ENCODE data around the gene EEPD1. TPM values are rescaled to one million over a fixed set of nuclear protein-coding genes. Genes with fewer than 3 reads are reported as not detected.

The EEPD1 gene
- polyA plus RNA-seq, 1 donor from 2014 or later: 1.9 TPM

DNA sequence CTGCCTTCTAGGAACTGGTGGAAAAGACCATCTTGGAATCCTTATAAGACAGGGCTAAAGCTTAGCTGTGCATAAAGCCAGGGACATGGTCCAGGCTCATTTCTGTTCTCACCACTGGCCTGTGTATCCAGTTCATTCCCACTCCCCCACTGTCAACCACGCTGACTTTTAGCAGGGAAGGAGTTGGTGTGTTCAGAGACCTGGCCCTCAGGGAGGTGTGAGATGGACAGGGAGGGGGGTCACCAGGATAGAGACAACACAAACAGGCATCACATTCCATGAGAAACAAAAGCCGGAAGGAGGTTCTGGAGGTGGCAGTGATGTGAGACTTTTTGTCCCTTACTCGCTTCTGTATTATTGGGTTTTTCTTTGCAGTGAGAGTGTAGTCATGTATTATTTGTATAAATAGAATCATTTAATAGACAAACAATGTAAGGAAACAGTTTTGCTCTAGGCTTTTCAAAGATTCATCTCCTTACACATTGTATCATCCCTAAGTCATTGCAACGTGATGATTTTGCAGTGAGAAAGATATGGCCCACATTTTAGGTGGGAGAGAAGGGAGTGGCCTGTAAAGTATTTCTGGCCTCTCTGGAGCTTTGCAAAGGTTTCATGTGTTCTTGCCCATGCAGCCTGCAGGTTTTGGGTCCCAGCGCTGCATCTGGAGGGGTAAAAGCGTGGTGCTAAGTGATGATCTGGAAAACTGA lies 52.0 kb downstream of the EEPD1 start:
- no peaks in the 10 kb centered on the region for H3K36me3 Mint-ChIP-seq
- peaks cover 2% of the 10 kb centered on the region for H3K27me3 Mint-ChIP-seq
- H3K27ac Mint-ChIP-seq: peak overlapping the region in 1 of 3 donors; percentile 27
- H3K4me1 Mint-ChIP-seq: peaks cover 0 to 1% (median 0%) of the 10 kb centered on the region in 3 donors
- no peak overlapping the region for H3K4me3 Mint-ChIP-seq
- H3K9me3 Mint-ChIP-seq: no peaks in the 10 kb centered on the region

DNA sequence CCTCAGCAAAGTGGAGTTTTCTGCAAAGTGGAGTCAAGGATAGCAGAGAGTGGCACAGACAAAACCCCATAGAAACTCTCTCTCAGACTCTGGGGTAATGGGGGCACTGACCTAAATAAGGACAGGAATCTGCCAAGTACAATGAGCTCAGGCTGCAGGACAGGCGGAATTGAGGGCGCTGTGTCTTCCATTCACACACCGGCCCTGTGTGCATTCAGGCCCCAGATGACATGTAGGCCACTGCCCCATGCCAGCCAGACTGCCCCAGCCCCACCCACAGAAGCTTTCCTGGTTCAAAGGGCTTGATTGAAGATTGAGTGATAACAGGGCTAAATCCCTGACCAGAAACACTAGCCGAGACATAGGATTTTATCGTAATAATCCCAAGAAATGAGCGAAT lies 52.7 kb downstream of the EEPD1 start:
- no peaks in the 10 kb centered on the region for H3K9me3 Mint-ChIP-seq
- H3K27ac Mint-ChIP-seq: peak overlapping the region in 1 of 3 donors; percentile 27
- peaks cover 5% of the 10 kb centered on the region for H3K27me3 Mint-ChIP-seq
- no peaks in the 10 kb centered on the region for H3K36me3 Mint-ChIP-seq
- H3K4me3 Mint-ChIP-seq: no peak overlapping the region
- peaks cover 0 to 4% (median 1%) of the 10 kb centered on the region in 3 donors for H3K4me1 Mint-ChIP-seq

DNA sequence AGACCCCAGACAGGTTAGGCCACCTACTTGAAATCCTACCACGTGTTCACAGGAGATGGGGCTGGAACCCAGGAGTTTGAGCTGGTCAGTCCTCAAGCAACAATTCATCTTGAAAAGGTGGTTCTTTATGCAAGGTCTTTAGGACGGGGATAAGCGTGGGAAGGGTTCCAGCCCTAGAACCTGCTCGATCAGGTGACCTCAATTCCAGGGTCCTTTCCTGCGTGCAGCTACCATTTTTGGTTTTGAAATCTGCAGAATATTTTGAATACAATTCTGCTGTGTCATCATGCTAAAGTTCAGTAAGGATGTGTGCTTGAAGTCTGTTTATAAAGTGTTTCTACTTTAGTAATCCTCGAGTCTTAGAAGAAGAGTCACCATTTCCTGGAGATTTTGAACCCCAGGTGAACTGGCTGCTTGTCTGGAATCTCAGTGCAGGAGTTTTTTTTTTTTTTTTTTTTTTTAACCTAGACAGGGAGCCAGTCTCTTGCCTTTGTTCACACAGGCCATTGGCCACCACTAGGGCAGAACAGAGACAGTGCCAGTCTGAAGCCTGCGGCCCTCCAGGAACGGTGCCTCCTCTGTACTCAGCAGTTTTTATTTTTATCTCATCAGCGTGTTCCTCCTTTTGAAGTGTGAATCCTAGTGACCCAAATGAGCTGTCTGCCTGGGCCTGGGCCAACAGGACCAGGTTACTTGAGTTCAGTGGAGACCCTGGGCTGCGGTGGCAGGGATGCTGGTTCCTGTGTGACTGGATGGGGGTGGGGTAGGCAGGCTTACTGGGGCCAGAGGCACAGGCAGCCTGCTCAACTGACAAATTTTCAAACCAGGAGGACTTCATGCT lies 54.6 kb downstream of the EEPD1 start:
- Mint-ChIP-seq H3K4me1 (peaks cover 0 to 4% (median 0%) of the 10 kb centered on the region in 3 donors), H3K36me3 (no peaks in the 10 kb centered on the region), H3K27me3 (peaks cover 5% of the 10 kb centered on the region), H3K4me3 (no peak overlapping the region), H3K27ac (peak overlapping the region in 1 of 3 donors; percentile 23), H3K9me3 (no peaks in the 10 kb centered on the region)

DNA sequence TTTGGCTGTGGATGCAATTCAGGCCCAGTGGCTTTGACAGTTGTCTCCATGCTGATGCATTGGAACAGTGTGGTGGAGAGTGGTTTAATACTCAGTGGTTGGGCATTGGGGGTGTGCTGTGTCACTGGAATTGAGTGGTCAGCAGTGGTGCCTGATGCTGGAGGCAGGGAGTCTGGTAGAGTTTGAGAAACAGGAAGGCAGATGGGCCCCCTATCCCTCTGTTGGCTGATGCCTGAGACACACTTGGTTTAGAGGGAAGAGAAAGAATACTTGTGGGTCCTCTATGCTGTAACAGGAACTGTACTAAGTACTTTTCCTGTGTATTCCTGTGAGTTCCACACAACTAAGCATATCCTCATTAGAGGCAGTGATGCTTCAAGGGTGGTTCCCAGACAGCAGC lies 55.4 kb downstream of the EEPD1 start:
- no peak overlapping the region for H3K4me3 Mint-ChIP-seq
- H3K36me3 Mint-ChIP-seq: peaks cover 2% of the 10 kb centered on the region
- peaks cover 0 to 4% (median 0%) of the 10 kb centered on the region in 3 donors for H3K4me1 Mint-ChIP-seq
- peaks cover 4% of the 10 kb centered on the region for H3K27me3 Mint-ChIP-seq
- H3K27ac Mint-ChIP-seq: no peak overlapping the region
- no peaks in the 10 kb centered on the region for H3K9me3 Mint-ChIP-seq

DNA sequence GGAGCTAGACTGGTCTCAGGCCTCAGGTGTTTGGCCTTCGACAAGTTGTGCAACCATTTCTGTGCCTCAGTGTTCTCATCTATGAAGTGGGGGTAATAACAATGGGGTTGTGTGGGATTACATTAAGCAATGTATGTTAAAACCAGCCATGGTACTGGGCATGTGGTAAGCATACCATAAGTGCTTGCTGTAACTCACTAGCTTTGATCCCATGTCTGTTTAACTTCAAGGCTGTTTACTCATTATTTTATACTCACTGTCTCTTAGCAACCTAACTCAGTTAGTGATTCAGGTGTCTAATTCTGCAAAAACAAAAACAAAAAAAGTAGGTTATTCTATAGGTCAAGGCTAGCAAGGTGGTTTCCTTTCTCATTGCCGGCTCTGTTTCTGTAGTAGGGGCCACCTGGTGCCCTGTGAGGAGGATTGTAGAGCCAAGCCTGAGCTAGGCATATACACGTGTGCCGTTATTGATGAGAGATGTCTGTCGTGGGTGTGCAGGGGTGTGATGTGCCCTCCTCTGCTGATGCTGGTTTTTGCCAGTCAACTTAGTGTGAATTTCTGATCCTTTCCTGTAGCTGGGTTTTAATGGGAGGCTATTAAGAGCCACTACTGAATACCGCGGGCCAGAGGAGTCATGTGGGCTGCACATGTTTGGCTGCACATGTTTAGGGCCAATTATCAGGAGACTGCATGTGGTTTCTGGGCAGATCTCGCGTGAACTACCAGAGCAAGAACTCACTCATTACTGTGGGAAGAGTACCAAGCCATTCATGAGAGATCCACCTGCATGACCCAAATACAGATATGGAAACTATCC lies 56.2 kb downstream of the EEPD1 start:
- Mint-ChIP-seq H3K9me3 (no peaks in the 10 kb centered on the region), H3K36me3 (peaks cover 2% of the 10 kb centered on the region), H3K4me3 (no peak overlapping the region), H3K27ac (peak overlapping the region in 1 of 3 donors; percentile 5), H3K4me1 (peaks cover 0 to 4% (median 0%) of the 10 kb centered on the region in 3 donors), H3K27me3 (peaks cover 4% of the 10 kb centered on the region)

DNA sequence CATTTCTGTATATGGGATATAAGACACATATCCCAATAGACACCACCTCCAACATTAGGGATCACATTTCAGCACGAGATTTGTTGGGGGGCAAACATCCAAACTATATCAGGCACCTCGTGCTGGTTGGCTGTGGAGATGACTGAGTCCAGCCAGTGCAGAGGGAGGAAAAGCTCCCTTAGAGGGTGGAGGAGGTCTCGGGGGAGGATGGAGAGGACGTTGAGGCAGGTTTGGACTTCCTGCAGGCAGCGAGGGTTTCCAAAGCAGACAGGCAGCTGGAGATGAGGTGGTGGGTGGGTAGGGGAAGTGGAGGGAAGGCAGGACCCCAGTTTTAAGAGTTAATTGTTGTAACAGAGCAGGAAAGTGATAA lies 56.7 kb downstream of the EEPD1 start:
- Mint-ChIP-seq H3K4me3 (no peak overlapping the region), H3K9me3 (no peaks in the 10 kb centered on the region), H3K4me1 (peaks cover 0 to 4% (median 0%) of the 10 kb centered on the region in 3 donors), H3K27me3 (peaks cover 4% of the 10 kb centered on the region), H3K36me3 (peaks cover 2% of the 10 kb centered on the region), H3K27ac (no peak overlapping the region)

DNA sequence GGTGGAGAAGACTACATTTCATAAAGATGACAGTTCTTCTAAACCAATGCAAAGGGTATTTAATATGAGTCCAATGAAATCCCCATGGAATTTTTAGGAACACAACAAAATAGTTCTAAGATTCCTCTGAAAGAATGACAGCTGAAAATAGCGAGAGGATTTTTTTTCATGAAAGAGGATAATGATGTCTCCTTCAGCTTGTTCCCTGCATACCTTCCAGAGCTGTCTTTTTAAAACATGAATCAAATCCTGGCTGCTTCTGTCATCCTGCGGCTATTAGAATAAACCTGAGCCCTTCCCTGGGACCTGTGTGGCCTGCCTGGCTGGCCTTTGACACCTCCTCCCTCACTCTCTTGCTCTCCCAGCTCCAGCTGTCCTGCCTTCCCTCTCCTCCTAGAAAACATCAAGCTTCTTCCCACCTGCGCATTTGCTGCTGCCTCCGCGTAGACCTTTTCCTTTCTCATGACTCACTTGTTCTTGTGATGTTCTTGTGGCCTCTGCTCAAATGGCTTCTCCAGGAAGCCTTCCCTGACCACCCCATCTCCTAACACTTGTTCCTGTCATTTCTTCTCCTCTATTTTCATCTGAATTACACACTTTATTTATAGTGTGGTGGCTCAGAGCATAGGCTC lies 57.4 kb downstream of the EEPD1 start:
- Mint-ChIP-seq H3K27me3 (peaks cover 4% of the 10 kb centered on the region), H3K4me1 (peaks cover 0 to 4% (median 0%) of the 10 kb centered on the region in 3 donors), H3K36me3 (peaks cover 2% of the 10 kb centered on the region), H3K4me3 (no peak overlapping the region), H3K27ac (no peak overlapping the region), H3K9me3 (no peaks in the 10 kb centered on the region)

DNA sequence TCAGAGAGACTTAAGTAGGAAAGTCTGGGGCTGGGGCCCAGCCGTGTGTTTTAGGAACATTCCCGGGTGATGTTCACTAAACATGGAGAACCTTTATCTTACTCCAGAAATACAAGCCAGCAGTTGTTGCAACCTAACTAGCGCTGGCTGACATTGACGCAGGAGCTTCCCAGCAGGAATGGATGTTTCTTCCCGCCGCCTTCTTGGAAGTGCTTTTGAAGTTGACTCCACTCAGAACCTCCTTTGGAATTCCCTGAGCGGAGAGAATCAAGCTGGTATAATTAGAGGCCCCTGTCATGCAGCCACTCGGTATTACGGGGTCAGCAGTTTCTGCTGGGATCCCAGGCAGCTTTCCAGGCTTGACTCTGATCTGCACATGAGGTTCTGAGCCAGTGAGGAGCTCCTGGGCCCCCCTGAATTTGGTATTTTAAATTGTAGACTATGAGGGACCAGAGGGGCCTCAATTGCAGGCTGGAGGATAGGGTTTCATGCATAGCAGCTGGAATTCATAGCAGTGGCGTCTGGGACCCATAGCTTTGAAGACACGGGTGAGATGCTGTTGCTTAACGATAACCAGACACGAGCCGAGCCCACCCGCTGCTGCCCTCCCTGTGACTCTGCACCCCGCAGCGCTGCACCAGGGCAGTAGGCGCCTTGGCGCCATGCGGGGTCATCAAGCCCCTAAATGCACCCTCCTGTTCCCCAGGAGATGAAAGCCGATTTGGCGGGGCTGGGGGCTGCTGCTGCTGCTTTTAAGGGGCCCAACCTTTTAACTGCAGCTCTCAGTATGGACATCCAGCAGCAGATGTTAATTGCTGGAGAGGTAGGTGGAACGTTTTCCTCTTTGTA lies 61.8 kb downstream of the EEPD1 start:
- H3K9me3 Mint-ChIP-seq: peaks cover 0 to 5% (median 0%) of the 10 kb centered on the region in 3 donors

DNA sequence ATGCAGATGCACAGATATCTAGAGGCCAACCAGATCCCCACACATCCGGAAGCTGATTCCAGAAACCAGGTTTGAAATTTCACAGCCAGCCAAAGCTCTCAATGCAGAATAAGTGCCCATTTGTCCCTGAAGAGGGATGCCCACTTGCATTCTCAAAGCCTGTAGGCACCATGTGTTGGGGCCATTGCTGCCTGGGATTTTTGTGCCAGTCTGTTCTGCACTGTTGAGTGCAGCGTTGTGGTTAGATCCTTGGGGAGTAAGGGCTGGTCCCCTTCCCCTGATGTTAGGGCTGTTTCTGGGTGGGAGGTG lies 62.4 kb downstream of the EEPD1 start:
- Mint-ChIP-seq H3K36me3 (peaks cover 2% of the 10 kb centered on the region), H3K9me3 (peaks cover 0 to 5% (median 0%) of the 10 kb centered on the region in 3 donors), H3K27me3 (peaks cover 4% of the 10 kb centered on the region), H3K4me1 (peaks cover 4 to 6% (median 5%) of the 10 kb centered on the region in 3 donors), H3K4me3 (no peak overlapping the region), H3K27ac (no peak overlapping the region)

More for the DNA sequence above, 61.8 kb downstream of the EEPD1 start:
- H3K27me3 Mint-ChIP-seq: peaks cover 4% of the 10 kb centered on the region
- H3K4me3 Mint-ChIP-seq: no peak overlapping the region
- no peak overlapping the region for H3K27ac Mint-ChIP-seq
- H3K4me1 Mint-ChIP-seq: peaks cover 4 to 6% (median 5%) of the 10 kb centered on the region in 3 donors
- peaks cover 2% of the 10 kb centered on the region for H3K36me3 Mint-ChIP-seq

DNA sequence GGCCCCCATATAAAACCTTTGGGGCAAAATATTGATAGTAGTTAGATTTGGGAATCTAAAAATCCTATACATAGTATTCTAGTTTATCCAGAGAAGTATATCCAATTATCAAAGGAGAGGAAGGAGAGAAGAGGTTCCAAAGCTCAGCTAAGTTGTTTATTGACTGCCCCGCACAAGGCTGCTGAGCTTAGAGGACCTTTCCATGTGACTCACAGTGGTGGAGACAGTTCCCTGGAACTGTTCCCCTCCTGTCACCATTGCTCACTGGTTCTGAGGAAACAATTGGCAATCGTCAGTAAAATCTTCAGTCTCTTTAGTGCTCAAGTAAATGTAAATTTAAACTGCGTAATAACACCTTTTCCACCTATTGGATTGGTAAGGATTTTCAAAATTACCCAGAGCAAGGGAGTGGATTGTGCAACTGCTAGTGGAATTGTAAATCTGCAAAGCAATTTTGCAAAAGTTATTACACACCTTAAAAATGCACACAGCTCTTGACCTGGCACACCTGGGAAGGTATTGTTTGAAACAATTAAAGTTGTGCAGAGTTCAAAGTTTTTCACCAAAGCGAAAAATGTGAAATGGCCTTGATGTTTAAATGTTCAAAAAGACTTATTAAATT lies 63.1 kb downstream of the EEPD1 start:
- Mint-ChIP-seq H3K27ac (no peak overlapping the region), H3K9me3 (peaks cover 0 to 5% (median 0%) of the 10 kb centered on the region in 3 donors), H3K4me1 (peaks cover 0 to 6% (median 5%) of the 10 kb centered on the region in 3 donors), H3K36me3 (peaks cover 2% of the 10 kb centered on the region), H3K4me3 (no peak overlapping the region), H3K27me3 (no peaks in the 10 kb centered on the region)

DNA sequence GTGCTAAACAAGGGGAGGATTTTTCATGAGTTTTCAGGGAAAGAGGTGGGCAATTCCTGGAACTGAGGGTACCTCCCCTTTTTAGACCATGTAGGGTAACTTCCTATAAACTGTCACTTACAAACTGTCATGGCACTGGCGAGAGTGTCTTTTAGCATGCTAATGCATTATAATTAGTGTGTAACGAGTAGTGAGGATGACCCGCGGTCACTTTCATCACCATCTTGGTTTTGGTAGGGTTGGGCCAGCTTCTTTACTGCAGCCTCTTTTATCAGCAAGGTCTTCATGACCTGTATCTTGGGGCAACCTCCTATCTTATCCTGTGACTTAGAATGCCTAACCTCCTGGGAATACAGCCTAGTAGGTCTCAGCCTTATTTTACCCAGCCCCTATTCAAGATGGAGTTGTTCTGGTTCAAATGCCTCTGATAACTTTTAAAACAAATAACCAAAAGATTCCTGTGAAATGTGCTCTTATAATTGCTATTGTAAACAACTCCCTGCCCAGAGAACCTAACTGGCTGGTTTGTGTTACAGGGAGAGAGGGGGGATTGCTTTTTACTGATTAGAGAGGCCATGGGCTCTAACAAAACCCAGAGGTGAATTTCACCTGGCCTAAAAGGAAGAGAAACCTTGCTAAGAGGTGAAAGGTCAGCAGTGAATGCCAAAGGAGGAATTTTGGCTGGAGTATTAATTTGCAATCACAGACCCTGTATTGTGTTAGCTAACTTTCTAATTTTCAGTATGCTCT lies 64.3 kb downstream of the EEPD1 start:
- H3K4me3 Mint-ChIP-seq: peak overlapping the region in 1 of 4 donors; percentile 7
- H3K9me3 Mint-ChIP-seq: peaks cover 0 to 5% (median 0%) of the 10 kb centered on the region in 3 donors
- no peak overlapping the region for H3K27ac Mint-ChIP-seq
- peaks cover 2% of the 10 kb centered on the region for H3K36me3 Mint-ChIP-seq
- peaks cover 0 to 6% (median 5%) of the 10 kb centered on the region in 3 donors for H3K4me1 Mint-ChIP-seq
- no peaks in the 10 kb centered on the region for H3K27me3 Mint-ChIP-seq

DNA sequence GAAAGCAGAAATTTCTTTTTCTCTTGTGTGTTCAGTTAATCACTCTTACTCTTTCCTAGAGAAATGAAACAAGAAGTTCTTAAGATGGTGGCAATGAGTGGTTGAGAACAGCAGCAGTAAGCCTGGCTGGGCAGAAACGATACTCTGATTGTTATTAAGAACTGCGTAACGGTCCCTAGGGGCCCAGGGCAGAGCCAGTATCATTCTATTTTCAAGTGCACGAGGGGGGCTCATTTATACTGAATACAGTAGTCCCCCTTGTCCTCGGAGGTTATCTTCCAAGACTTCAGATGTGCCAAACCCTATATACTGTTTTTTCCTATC lies 64.9 kb downstream of the EEPD1 start:
- peaks cover 2% of the 10 kb centered on the region for H3K36me3 Mint-ChIP-seq
- H3K27ac Mint-ChIP-seq: no peak overlapping the region
- peaks cover 0 to 5% (median 0%) of the 10 kb centered on the region in 3 donors for H3K9me3 Mint-ChIP-seq
- peak overlapping the region in 1 of 4 donors; percentile 7 for H3K4me3 Mint-ChIP-seq
- peaks cover 0 to 6% (median 5%) of the 10 kb centered on the region in 3 donors for H3K4me1 Mint-ChIP-seq
- no peaks in the 10 kb centered on the region for H3K27me3 Mint-ChIP-seq

DNA sequence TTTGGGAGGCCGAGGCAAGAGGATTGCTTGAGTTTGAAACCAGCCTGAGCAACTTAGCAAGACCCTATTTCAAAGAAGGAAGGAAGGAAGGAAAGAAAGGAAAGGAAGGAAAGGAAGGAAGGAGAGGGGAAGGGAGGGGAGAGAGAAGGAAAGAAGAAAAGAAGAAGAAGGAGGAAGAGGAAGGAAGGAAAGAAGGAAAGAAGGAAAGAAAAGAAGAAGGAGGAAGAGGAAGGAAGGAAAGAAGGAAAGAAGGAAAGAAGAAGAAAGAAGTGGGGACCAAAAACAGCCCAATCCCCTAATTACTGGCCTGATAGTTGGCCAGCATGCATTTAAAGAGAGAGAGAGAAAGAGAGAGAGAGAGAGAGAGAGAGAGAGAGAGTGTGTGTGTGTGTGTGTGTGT lies 66.4 kb downstream of the EEPD1 start:
- Mint-ChIP-seq H3K4me3 (no peak overlapping the region), H3K36me3 (peaks cover 1% of the 10 kb centered on the region)

More for the DNA sequence above, 66.4 kb downstream of the EEPD1 start:
- Mint-ChIP-seq H3K27ac (no peak overlapping the region), H3K9me3 (peaks cover 0 to 5% (median 0%) of the 10 kb centered on the region in 3 donors), H3K4me1 (peaks cover 0 to 6% (median 5%) of the 10 kb centered on the region in 3 donors), H3K27me3 (no peaks in the 10 kb centered on the region)
